Parathyroid adenoma (tissue), 2 donors: ENCODE results near the gene MB21D2.

Source experiments
- H2AFZ ChIP-seq: fragments of 300-600 bp; sonication (generic); one replicate; pipeline ENCODE4 v1.7.0; 2017; ENCODE audit warnings: antibody characterized with exemption, mild to moderate bottlenecking
- H3K27ac ChIP-seq: fragments of 300-600 bp; sonication (generic); one replicate; pipeline ENCODE4 v1.7.0; 2017
- H3K27me3 ChIP-seq: fragments of 300-600 bp; sonication (generic); one replicate; pipeline ENCODE4 v1.7.0; 2017; ENCODE audit warnings: low read length; ENCODE audit not compliant: control insufficient read depth, insufficient read depth
- H3K36me3 ChIP-seq: fragments of 300-600 bp; sonication (generic); one replicate; pipeline ENCODE4 v1.7.0; 2017; ENCODE audit warnings: low read length; ENCODE audit not compliant: control insufficient read depth, insufficient read depth
- H3K4me1 ChIP-seq: fragments of 300-600 bp; sonication (generic); one replicate; pipeline ENCODE4 v1.7.0; 2017; ENCODE audit warnings: control low read depth
- H3K4me2 ChIP-seq: fragments of 300-600 bp; sonication (generic); one replicate; pipeline ENCODE4 v1.7.0; 2017; ENCODE audit warnings: low read length
- H3K4me3 ChIP-seq: fragments of 300-600 bp; sonication (generic); one replicate; pipeline ENCODE4 v1.7.0; 2017; ENCODE audit warnings: low read depth, low read length
- H3K79me2 ChIP-seq: fragments of 300-600 bp; sonication (generic); one replicate; pipeline ENCODE4 v1.7.0; 2017; ENCODE audit warnings: control low read depth
- H3K9ac ChIP-seq: fragments of 300-600 bp; sonication (generic); one replicate; pipeline ENCODE4 v1.7.0; 2017; ENCODE audit warnings: mild to moderate bottlenecking
- H3K9me3 ChIP-seq: fragments of 300-600 bp; sonication (generic); one replicate; pipeline ENCODE4 v1.7.0; 2017; ENCODE audit warnings: low read length; ENCODE audit not compliant: control insufficient read depth
- TF ChIP-seq, protein P1 (sequence below): fragments of 300-600 bp; sonication (generic); IDR thresholded peaks from one replicate; pipeline ENCODE4 v1.7.0; 2017; ENCODE audit warnings: antibody characterized with exemption, mild to moderate bottlenecking
- donor health status: primary hyperparathyroidism.

The MB21D2 gene

GRCh38 chr3:192805711-192806110, 111.9 kb downstream of the MB21D2 start:
- TF ChIP-seq, protein P1, sequence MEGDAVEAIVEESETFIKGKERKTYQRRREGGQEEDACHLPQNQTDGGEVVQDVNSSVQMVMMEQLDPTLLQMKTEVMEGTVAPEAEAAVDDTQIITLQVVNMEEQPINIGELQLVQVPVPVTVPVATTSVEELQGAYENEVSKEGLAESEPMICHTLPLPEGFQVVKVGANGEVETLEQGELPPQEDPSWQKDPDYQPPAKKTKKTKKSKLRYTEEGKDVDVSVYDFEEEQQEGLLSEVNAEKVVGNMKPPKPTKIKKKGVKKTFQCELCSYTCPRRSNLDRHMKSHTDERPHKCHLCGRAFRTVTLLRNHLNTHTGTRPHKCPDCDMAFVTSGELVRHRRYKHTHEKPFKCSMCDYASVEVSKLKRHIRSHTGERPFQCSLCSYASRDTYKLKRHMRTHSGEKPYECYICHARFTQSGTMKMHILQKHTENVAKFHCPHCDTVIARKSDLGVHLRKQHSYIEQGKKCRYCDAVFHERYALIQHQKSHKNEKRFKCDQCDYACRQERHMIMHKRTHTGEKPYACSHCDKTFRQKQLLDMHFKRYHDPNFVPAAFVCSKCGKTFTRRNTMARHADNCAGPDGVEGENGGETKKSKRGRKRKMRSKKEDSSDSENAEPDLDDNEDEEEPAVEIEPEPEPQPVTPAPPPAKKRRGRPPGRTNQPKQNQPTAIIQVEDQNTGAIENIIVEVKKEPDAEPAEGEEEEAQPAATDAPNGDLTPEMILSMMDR: no peak
- no peaks in the 10 kb centered on the region for H3K79me2 ChIP-seq
- H2AFZ ChIP-seq: no peak overlapping the region
- no peak overlapping the region for H3K9ac ChIP-seq
- no peak overlapping the region for H3K27ac ChIP-seq
- H3K4me2 ChIP-seq: no peak overlapping the region
- H3K27me3 ChIP-seq: no peaks in the 10 kb centered on the region
- H3K4me1 ChIP-seq: peaks cover 5% of the 10 kb centered on the region
- no peaks in the 10 kb centered on the region for H3K36me3 ChIP-seq
- H3K9me3 ChIP-seq: no peaks in the 10 kb centered on the region
- H3K4me3 ChIP-seq: no peak overlapping the region

- TF ChIP-seq, protein P1: no peak
- H2AFZ ChIP-seq: no peak overlapping the region
- no peak overlapping the region for H3K4me3 ChIP-seq
- no peak overlapping the region for H3K9ac ChIP-seq
- no peaks in the 10 kb centered on the region for H3K79me2 ChIP-seq
- H3K4me2 ChIP-seq: no peak overlapping the region
- H3K36me3 ChIP-seq: no peaks in the 10 kb centered on the region
- no peaks in the 10 kb centered on the region for H3K9me3 ChIP-seq
- H3K27me3 ChIP-seq: no peaks in the 10 kb centered on the region
- H3K27ac ChIP-seq: no peak overlapping the region
- peaks cover 5% of the 10 kb centered on the region for H3K4me1 ChIP-seq
Observed at GRCh38 chr3:192804502-192804901, 113.2 kb downstream of the MB21D2 start.

GRCh38 chr3:192802957-192803899, 114.4 kb downstream of the MB21D2 start:
- Histone ChIP-seq H3K4me2 (peak overlapping the region; percentile 11), H3K79me2 (no peaks in the 10 kb centered on the region), H3K27ac (no peak overlapping the region), H3K9ac (no peak overlapping the region), H2AFZ (no peak overlapping the region), H3K4me3 (no peak overlapping the region), H3K9me3 (no peaks in the 10 kb centered on the region), H3K36me3 (no peaks in the 10 kb centered on the region), H3K4me1 (peaks cover 5% of the 10 kb centered on the region), H3K27me3 (no peaks in the 10 kb centered on the region)
- TF ChIP-seq, protein P1: peak; percentile 54

GRCh38 chr3:192801985-192802384, 115.7 kb downstream of the MB21D2 start:
- Histone ChIP-seq H3K4me3 (no peak overlapping the region), H3K9me3 (no peaks in the 10 kb centered on the region), H3K79me2 (no peaks in the 10 kb centered on the region), H3K9ac (no peak overlapping the region), H3K36me3 (no peaks in the 10 kb centered on the region), H3K4me1 (peaks cover 5% of the 10 kb centered on the region), H2AFZ (no peak overlapping the region), H3K4me2 (no peak overlapping the region), H3K27me3 (no peaks in the 10 kb centered on the region), H3K27ac (no peak overlapping the region)
- TF ChIP-seq, protein P1: no peak
